ENCODE data around the gene KLHL36.

Gene KLHL36

GRCh38 chr16:84672276-84673202 lies 24.2 kb downstream of the KLHL36 start:
- Mint-ChIP-seq H3K9me3 (no peaks in the 10 kb centered on the region), H3K4me3 (no peak overlapping the region), H3K27ac (peak overlapping the region; percentile 12), H3K4me1 (peaks cover 12% of the 10 kb centered on the region), H3K27me3 (no peaks in the 10 kb centered on the region), H3K36me3 (no peaks in the 10 kb centered on the region)

GRCh38 chr16:84673203-84673535 lies 24.9 kb downstream of the KLHL36 start:
- H3K36me3 Mint-ChIP-seq = no peaks in the 10 kb centered on the region
- H3K27ac Mint-ChIP-seq = no peak overlapping the region
- H3K4me3 Mint-ChIP-seq = no peak overlapping the region

GRCh38 chr16:84673561-84673960 lies 25.2 kb downstream of the KLHL36 start:
- H3K36me3 Mint-ChIP-seq = no peaks in the 10 kb centered on the region
- H3K27me3 Mint-ChIP-seq = no peaks in the 10 kb centered on the region
- no peak overlapping the region for H3K4me3 Mint-ChIP-seq
- no peaks in the 10 kb centered on the region for H3K9me3 Mint-ChIP-seq
- H3K4me1 Mint-ChIP-seq = peaks cover 12% of the 10 kb centered on the region
- no peak overlapping the region for H3K27ac Mint-ChIP-seq

More at GRCh38 chr16:84673203-84673535, 24.9 kb downstream of the KLHL36 start:
- Mint-ChIP-seq H3K9me3 (no peaks in the 10 kb centered on the region), H3K4me1 (peaks cover 12% of the 10 kb centered on the region), H3K27me3 (no peaks in the 10 kb centered on the region)

- Mint-ChIP-seq H3K4me1 (peaks cover 12% of the 10 kb centered on the region), H3K27ac (peak overlapping the region; percentile 10), H3K27me3 (no peaks in the 10 kb centered on the region), H3K9me3 (no peaks in the 10 kb centered on the region), H3K4me3 (no peak overlapping the region), H3K36me3 (no peaks in the 10 kb centered on the region)
Observed at GRCh38 chr16:84675423-84675822, 27.1 kb downstream of the KLHL36 start.

- H3K4me1 Mint-ChIP-seq = peaks cover 12% of the 10 kb centered on the region
- H3K4me3 Mint-ChIP-seq = no peak overlapping the region
- no peaks in the 10 kb centered on the region for H3K9me3 Mint-ChIP-seq
- no peaks in the 10 kb centered on the region for H3K27me3 Mint-ChIP-seq
- no peak overlapping the region for H3K27ac Mint-ChIP-seq
- H3K36me3 Mint-ChIP-seq = no peaks in the 10 kb centered on the region
Observed at GRCh38 chr16:84675884-84676283, 27.6 kb downstream of the KLHL36 start.

GRCh38 chr16:84677017-84677803 lies 28.9 kb downstream of the KLHL36 start:
- no peak overlapping the region for H3K4me3 Mint-ChIP-seq
- H3K9me3 Mint-ChIP-seq = no peaks in the 10 kb centered on the region
- no peaks in the 10 kb centered on the region for H3K27me3 Mint-ChIP-seq
- H3K4me1 Mint-ChIP-seq = peaks cover 6% of the 10 kb centered on the region
- no peaks in the 10 kb centered on the region for H3K36me3 Mint-ChIP-seq
- no peak overlapping the region for H3K27ac Mint-ChIP-seq

- Mint-ChIP-seq H3K4me3 (no peak overlapping the region), H3K36me3 (no peaks in the 10 kb centered on the region), H3K9me3 (no peaks in the 10 kb centered on the region), H3K27ac (no peak overlapping the region), H3K4me1 (peaks cover 4% of the 10 kb centered on the region), H3K27me3 (no peaks in the 10 kb centered on the region)
Observed at GRCh38 chr16:84677849-84678248, 29.5 kb downstream of the KLHL36 start.

GRCh38 chr16:84678541-84678940 lies 30.2 kb downstream of the KLHL36 start:
- Mint-ChIP-seq H3K9me3 (no peaks in the 10 kb centered on the region), H3K4me1 (no peaks in the 10 kb centered on the region), H3K27me3 (no peaks in the 10 kb centered on the region), H3K36me3 (no peaks in the 10 kb centered on the region), H3K4me3 (no peak overlapping the region), H3K27ac (no peak overlapping the region)

- Mint-ChIP-seq H3K27ac (no peak overlapping the region), H3K4me1 (no peaks in the 10 kb centered on the region), H3K36me3 (no peaks in the 10 kb centered on the region), H3K27me3 (no peaks in the 10 kb centered on the region), H3K4me3 (no peak overlapping the region), H3K9me3 (no peaks in the 10 kb centered on the region)
Observed at GRCh38 chr16:84680165-84680842, 32.0 kb downstream of the KLHL36 start.

- H3K4me3 Mint-ChIP-seq = no peak overlapping the region
- H3K27ac Mint-ChIP-seq = no peak overlapping the region
- no peaks in the 10 kb centered on the region for H3K36me3 Mint-ChIP-seq
- H3K27me3 Mint-ChIP-seq = no peaks in the 10 kb centered on the region
- no peaks in the 10 kb centered on the region for H3K9me3 Mint-ChIP-seq
- no peaks in the 10 kb centered on the region for H3K4me1 Mint-ChIP-seq
Observed at GRCh38 chr16:84680843-84681629, 32.7 kb downstream of the KLHL36 start.

GRCh38 chr16:84683691-84684591 lies 35.6 kb downstream of the KLHL36 start:
- no peaks in the 10 kb centered on the region for H3K9me3 Mint-ChIP-seq
- H3K4me1 Mint-ChIP-seq = no peaks in the 10 kb centered on the region
- H3K36me3 Mint-ChIP-seq = no peaks in the 10 kb centered on the region
- H3K27me3 Mint-ChIP-seq = no peaks in the 10 kb centered on the region
- no peak overlapping the region for H3K4me3 Mint-ChIP-seq
- H3K27ac Mint-ChIP-seq = no peak overlapping the region

GRCh38 chr16:84684592-84684965 lies 36.3 kb downstream of the KLHL36 start:
- no peaks in the 10 kb centered on the region for H3K4me1 Mint-ChIP-seq
- no peaks in the 10 kb centered on the region for H3K36me3 Mint-ChIP-seq
- no peak overlapping the region for H3K4me3 Mint-ChIP-seq
- H3K9me3 Mint-ChIP-seq = no peaks in the 10 kb centered on the region
- no peak overlapping the region for H3K27ac Mint-ChIP-seq
- H3K27me3 Mint-ChIP-seq = no peaks in the 10 kb centered on the region

- no peaks in the 10 kb centered on the region for H3K36me3 Mint-ChIP-seq
- H3K4me1 Mint-ChIP-seq = no peaks in the 10 kb centered on the region
- no peak overlapping the region for H3K27ac Mint-ChIP-seq
- H3K9me3 Mint-ChIP-seq = no peaks in the 10 kb centered on the region
- H3K27me3 Mint-ChIP-seq = no peaks in the 10 kb centered on the region
- no peak overlapping the region for H3K4me3 Mint-ChIP-seq
Observed at GRCh38 chr16:84685210-84685609, 36.9 kb downstream of the KLHL36 start.

- H3K27me3 Mint-ChIP-seq = no peaks in the 10 kb centered on the region
- no peak overlapping the region for H3K4me3 Mint-ChIP-seq
- no peaks in the 10 kb centered on the region for H3K36me3 Mint-ChIP-seq
- H3K27ac Mint-ChIP-seq = no peak overlapping the region
- no peaks in the 10 kb centered on the region for H3K9me3 Mint-ChIP-seq
- H3K4me1 Mint-ChIP-seq = no peaks in the 10 kb centered on the region
Observed at GRCh38 chr16:84686707-84687298, 38.5 kb downstream of the KLHL36 start.

Measured in activated naive CD4-positive, alpha-beta T cell treated with anti-CD3 and anti-CD28 coated beads, Interleukin-2, amount 50 U/mL, for 24 hours (primary cell).